Thyroid gland (tissue), 4 donors: ENCODE results near the gene C2CD2L.
A peak's percentile ranks its signal among the peaks of the same experiment; 100 is the strongest.

Experiments
- POLR2A ChIP-seq, 2 donors: fragments of 450-650 bp; IDR thresholded peaks; one replicate each; pipeline ENCODE4 v1.6.1; 2017; ENCODE audit warnings: antibody characterized with exemption in 2 of 2, mild to moderate bottlenecking in 2 of 2, moderate library complexity in 1 of 2
- TF ChIP-seq, protein P1 (sequence below), 6 experiments: fragments of 200-600 bp in 3 of 6; fragments of 450-650 bp in 3 of 6; sonication (generic) in 3 of 6; IDR thresholded peaks; one replicate each; pipeline ENCODE4 v1.5.1; 2016 to 2019; ENCODE audit warnings: antibody characterized with exemption in 6 of 6, mild to moderate bottlenecking in 2 of 6, inconsistent platforms in 1 of 6, moderate library complexity in 1 of 6

DNA sequence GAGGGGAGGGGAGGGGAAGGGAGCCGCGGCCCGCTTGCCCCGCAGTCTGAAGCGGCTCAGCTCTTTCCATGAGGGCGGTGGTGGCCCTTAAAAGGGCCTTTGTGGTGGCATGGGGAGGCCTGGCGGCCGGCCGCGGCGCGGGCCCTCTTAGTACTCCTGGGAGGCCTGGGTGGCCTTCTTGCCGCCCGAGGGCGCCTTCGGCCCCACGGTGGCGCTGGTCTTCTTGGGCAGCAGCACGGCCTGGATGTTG lies 12.4 kb upstream of the C2CD2L start:
- TF ChIP-seq, protein P1, sequence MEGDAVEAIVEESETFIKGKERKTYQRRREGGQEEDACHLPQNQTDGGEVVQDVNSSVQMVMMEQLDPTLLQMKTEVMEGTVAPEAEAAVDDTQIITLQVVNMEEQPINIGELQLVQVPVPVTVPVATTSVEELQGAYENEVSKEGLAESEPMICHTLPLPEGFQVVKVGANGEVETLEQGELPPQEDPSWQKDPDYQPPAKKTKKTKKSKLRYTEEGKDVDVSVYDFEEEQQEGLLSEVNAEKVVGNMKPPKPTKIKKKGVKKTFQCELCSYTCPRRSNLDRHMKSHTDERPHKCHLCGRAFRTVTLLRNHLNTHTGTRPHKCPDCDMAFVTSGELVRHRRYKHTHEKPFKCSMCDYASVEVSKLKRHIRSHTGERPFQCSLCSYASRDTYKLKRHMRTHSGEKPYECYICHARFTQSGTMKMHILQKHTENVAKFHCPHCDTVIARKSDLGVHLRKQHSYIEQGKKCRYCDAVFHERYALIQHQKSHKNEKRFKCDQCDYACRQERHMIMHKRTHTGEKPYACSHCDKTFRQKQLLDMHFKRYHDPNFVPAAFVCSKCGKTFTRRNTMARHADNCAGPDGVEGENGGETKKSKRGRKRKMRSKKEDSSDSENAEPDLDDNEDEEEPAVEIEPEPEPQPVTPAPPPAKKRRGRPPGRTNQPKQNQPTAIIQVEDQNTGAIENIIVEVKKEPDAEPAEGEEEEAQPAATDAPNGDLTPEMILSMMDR (IDR thresholded peaks at IDR 0.05), result peak; percentile 56 to 85 (median 65)
- TF ChIP-seq POLR2A (IDR thresholded peaks at IDR 0.05), result no peak
